HG03175 (cell line): Measurements from ENCODE around the gene USP47.
"Not testable (repeated sequence)": the region's sequence is repeated elsewhere in the genome, so short reads cannot be mapped to it uniquely, and the experiment has no call there.

Experiments
- ATAC-seq: cut with Tn5 transposase; IDR thresholded peaks from one replicate; pipeline ENCODE4 v1.9.1; 2021; ENCODE audit warnings: mild to moderate bottlenecking, moderate library complexity; ENCODE audit not compliant: unreplicated experiment

Gene USP47

DNA sequence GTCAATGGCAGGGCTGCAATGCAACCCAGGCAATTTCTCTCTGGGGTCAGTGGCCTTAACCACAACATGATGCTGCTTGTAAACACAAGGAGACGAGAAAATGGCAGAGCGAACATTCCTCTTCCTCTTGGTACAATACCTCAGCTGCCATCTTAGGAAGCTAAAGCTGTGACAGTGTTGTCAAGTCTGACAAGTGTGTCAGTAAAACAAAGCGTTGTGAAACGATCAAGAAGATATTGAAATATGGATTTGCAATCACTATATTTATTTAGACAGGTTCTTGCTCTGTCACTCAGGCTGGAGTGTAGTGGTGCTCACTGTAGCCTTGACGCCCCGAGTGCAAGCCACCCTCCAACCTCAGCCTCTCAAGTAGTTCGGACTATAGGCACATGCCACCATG lies 14.5 kb upstream of the USP47 start:
- no peak for ATAC-seq

DNA sequence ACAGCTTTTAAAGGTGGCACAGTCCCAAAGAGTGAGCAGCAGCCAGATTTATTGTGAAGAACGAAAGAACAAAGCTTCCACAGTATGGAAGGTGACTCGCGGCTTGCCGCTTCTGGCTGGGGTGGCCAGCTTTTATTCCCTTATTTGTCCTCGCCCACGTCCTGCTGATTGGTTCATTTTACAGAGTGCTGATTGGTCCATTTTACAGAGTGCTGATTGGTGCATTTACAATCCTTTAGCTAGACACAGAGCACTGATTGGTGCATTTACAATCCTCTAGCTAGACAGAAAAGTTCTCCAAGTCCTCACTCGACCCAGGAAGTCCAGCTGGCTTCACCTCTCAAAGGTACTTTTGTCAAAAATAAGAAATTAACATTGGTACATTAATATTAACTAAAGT lies 10.4 kb upstream of the USP47 start:
- not testable (repeated sequence) for ATAC-seq

DNA sequence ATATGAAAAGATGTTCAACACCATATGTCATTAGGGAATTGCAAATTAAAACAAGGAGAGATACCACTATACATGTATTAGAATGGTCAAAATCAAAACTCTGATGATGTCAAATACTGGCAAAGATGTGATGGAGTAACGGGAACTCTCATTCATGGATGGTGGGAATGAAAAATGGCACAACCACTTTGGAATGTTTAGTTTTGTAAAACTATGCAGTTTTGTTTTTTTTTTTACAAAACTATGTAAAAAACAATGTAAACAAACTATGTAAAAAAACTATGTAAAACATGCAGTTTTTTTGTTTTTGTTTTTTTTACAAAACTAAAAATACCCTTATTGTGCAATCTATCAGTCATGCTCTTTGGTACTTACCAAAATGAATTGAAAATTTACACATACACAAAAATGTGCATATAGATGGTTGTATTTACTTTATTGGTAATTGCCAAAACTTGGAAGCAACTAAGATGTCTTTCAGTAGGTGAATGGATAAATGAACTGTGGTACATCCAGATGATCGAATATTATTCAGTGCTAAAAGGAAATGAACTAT lies 5.0 kb upstream of the USP47 start:
- no peak for ATAC-seq

DNA sequence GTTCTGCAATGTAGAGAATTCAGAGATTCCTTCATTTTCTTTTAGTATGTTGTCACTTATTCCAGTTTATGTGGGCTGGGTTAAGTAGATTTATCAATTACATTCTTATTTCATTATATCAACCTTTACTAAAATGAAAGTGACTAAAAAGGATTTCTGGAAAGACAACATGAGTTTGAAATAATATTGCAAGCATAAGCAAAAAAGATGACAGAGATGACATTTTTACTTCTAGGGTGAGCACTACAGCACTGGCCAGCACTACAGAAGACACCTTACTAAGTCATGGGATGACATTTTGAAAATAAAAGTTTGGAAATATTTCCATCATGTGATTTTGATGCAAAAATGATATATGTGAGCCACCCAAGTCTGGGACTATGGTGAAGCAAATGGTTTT lies 2.1 kb upstream of the USP47 start:
- ATAC-seq, result no peak

DNA sequence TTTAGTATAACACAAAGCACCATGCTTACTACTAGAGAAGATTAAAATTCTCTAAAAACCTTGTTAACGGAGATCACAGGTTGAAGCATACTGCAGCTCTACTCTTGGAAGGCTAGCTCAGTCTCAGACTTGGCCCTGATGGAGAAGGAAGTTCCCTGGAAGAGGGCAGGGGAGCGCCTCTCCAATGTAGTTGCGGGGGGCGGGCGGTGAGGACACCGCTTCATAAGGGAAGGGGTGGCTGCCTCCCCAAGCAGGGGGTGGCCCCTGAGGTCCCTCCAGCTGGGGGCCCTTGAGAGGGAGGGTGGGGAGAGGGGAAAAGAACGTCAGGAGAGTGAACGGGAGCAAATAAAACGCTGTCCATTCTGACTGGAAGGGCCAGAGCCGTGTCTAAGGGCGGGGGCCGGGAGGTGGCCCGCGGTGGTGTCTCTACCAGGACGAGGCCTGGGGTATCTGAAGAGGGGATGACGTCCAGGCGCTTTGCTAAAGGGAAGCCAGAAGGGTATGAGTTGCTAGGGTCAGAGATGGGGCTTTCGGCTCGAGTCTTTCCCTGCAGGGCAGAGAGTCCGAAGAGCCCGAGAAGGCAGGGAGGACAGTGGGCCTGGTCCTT lies 553 bp upstream of the USP47 start:
- ATAC-seq, result peak; percentile 41

DNA sequence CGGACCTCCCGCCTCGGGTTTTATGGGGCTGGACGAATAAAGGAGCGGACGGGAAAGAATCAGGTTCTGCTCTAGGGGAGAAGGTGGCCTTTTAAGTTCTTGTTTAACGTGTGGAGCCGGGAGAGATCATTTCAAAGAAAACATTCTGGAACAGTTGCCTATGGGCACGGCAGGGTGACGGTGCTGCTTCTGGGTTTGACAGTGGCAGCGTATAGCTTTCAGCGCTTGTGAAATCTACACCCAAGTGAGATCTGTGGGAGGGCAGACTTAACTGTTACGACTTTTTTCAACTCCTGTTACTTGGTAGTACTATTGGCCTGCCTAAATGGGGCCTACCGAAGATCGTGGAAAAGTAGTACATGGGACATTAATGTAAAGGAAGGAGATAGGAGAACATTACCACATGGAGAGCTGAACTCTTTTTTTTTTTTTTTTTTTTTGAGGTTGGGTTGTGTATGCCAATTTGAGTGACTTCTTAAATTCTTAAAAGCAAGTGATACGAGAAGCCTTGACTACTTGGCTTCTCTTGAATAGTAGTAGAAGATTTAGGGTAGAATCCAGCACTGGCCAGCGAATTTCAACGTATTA lies 743 bp downstream of the USP47 start:
- peak; percentile 44 for ATAC-seq

DNA sequence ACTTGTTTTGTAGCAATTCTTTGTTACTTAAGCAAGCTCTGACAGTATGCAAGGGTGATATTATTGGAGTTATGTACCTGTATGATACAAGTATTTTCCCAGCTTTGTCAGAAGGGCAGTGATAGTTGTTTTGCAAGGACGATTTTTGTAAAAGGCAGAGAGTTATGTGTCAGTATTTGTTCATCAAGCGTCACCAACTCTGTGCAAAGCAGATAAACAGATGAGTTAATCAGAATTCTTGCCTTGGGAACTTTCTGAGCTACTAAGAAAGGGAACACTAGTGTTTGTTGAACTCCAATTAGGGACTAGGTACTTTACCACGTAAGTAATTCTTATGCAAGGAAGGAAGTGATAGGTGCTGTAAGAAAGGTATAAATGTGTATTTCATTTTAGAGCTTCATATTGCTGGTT lies 1.4 kb downstream of the USP47 start:
- ATAC-seq, result no peak

DNA sequence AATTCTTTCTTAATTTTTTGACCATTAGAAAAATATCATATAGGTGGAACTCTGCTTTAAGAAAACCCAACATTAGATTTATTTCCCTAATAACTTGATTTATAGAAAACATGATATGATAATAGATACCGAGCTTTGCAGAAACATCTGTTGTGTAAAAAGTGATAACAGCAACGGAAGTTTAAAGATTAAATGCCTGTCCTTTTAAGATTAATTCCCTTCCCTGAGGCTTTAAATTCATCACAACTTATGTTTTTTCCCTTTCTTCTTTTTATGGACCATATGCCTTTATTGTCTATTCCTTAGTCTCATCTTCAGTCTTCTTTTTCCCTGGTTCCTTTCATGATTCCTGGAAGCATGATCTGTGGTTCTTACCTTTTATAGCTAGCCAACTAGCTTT lies 1.9 kb downstream of the USP47 start:
- ATAC-seq, result no peak

DNA sequence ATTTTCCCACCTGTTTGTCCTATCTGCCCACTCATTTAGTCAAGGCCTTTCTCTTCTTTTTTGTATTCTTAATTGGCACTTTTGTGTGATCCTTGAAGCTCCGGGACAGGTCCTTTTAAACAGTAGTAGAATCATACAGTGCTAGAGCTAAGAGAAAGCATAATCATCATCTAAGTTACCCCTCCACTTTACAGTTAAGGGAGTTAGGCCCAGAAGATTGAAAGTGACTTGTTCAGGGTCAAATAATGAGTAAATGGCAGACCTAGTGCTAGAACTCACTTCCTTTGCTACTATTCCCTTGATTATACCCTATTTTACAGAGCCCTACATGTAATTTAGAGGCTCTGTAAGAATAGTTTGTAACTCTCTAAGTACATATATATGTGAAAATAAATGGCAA lies 2.5 kb downstream of the USP47 start:
- ATAC-seq, result no peak

DNA sequence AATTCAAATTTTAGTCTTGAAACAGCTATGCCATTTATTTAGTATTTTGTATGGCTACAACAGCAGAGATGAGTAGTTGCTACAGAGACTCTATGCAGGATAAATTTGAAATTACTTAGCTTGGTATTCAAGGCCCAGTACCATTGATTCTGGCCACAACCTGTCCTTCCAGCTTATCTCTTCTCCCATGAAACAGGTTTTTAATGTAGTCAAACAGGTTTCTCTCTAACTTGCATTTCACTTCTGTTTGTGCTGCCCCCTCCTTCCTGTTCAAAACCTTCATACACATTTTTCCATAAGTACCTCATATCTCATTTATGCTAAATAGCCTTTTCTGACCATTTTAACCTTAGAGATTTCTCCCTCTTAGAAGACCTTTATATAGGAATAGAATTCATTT lies 3.3 kb downstream of the USP47 start:
- ATAC-seq, result no peak

DNA sequence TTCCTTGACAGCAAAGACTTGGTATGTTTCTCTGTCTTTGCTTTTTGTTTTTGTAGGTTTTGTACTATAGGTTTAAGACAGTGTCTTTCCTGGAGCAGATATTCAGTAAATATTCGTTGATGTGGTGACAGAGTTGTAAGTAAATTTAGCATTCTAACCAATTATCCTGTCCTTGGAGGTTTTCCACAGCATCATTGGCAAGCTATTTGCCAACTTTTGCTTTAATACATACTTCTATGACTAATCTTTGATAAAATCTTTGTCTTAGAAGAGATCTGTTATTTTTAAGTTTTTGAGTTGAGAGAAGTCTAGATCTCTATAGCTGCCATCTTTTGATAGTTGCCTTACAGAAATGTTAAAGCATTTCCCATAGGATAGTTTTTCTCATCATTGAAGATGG lies 3.8 kb downstream of the USP47 start:
- no peak for ATAC-seq

DNA sequence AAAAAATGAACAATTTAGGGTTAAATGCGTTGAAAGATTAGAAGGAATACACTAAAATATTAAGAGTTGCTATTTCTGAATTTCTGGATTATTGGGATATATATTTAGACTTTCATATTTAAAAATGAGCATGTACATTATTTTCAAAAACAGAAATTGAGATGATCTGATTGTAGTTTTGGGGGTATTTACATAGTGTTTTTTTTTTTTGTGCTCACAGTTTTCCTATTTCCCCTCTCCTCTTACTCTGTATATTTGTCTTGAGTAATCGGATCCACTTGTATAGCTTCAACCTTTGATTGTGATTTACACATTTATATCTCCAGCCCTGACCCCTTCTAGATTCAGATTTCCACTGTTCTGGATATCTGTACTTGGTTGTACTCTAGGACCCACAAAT lies 5.3 kb downstream of the USP47 start:
- ATAC-seq, result no peak

DNA sequence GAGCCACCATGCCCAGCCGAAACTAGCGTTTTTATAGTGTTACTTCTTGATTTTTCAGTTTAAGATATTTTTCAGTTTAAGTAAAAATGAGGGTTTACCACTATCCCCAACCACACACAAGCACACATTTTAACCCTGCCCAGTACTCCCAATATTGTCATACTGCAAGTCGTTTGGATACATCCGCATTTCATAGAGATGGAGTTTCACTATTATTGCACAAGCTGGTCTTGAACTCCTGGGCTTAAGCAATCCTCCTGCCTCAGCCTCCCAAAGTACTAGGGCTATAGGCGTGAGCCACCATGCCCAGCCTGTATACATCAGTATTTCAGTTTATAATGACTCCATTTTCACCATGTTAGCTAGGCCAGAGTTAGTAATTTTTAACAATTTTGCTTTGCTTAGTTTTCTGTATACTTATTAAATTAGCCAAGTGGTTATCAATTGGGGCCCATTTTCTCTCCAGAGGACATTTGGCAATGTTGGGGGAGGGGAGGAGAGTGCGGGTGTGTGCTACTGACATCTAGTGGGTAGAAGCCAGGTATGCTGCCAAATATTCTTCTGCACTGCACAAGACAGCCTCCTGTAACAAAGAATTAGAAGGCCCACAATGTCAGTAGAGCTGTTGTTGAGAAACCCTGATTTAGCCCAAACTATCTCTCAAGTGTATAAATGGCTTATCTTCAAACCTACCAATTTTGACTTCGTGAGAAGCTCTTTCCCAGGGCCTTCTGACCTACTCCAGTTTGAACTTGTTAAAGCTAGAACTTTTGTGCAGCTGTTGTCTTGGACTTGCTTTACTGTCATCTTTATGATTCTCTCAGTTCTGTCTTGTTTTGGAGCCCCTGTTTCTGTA lies 7.3 kb downstream of the USP47 start:
- ATAC-seq, result peak; percentile 76

DNA sequence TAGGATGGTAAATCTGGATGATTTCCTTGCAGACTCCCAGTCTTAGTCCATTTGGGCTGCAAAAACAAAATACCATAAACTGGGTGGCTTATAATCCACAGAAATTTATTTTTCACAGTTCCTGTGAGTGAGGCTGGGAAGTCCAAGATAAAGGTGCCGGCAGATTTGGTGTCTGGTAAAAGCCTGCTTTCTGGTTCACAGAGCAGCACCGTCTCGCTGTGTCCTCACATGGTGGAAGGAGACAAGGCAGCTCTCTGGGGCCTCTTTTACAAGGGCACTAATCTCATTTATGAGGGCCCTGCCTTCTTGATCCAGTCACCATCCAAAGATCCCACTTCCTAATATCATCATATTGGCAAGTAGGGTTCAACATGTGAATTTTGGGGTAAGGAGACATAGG lies 8.9 kb downstream of the USP47 start:
- ATAC-seq, result no peak

DNA sequence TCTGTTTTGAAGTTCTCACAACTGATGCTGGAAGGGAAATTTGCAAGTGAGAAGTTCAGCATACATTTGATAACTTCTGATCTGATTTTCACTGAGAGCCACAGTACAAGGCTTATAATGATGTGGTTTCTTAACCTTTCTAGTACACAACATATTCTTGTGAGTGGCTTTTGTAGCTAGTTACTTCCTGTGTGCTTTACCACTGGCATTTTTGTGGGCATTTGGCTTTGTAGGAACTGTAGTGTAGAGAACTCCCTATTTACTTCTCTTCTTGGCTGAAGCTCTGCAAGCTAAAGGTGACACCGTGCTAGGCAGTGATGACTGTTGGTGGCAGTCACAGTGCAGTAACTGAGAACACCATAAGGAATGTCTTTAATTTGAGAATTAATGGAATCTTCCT lies 14.9 kb downstream of the USP47 start:
- no peak for ATAC-seq

DNA sequence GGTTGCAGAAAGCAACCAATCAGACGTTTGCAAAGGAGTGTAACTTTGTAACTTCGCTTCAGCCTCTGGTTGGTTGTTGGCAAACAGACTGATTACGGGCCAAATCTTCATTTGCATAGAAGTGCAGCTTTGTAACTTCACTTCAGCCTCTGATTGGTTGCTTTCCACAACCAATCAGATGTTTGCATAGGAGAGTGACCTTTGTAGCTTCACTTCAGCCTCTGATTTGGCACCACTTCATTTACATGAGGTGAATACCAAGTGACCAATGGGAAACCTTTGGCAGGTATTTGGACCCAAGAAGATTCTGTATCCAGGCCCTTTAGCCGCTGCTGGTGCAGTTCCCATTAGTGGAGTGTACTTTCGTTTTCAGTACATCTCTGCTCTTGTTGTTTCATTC lies 16.0 kb downstream of the USP47 start:
- no peak for ATAC-seq

DNA sequence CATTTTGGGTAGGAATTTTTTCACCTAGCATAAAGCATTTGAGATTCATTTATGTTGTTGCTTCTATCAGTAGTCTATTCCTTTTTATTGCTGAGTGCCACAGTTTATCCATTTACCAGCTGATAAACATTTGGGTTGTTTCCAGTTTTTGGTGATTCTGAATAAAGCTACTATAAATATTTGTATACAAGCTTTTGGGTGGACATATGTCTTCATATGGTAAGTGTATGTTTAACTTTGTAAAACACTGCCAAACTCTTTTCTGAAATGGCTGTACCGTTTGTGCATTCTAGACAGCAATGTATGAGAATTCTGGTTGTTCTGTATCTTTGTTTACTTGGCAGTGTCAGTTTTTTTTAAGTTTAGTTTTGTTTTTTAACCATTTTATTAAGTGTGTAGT lies 16.9 kb downstream of the USP47 start:
- no peak for ATAC-seq

DNA sequence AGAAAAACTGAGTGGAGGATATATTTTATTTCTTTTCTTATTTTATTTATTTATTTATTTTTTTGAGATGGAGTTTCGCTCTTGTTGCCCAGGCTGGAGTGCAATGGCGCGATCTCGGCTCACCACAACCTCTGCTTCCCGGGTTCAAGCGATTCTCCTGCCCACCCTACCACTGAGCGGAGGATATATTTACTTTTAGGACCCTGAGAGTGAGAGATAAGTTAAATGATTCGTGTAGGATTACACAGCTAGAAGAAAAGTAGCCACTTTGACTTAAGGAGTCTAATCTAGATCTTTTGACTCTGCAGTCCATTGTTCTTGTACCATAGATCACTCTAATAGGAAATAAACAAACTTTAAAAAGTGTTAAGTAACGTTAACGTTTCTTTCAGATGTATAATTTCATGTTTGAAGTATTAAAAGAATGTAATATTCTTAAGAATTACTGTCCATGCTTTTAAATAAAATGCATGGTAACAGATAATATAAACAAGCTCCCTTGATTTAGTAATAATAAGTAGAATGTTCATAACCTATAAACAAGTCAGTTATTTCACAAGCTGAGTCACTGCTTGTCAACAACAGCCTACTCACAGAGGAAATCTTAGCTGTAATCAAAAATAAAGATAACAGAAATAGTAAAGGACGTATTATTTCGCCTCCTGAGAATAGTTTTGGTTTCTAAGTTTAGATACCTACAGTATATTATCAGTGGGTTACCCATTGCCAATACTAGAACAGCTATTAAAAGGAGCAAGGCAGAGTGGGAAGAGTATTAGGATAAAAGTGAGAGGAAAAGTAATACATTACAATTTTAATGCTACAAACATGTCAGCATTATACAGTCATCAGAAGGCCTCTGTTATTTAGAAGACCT lies 18.6 kb downstream of the USP47 start:
- ATAC-seq, result no peak

DNA sequence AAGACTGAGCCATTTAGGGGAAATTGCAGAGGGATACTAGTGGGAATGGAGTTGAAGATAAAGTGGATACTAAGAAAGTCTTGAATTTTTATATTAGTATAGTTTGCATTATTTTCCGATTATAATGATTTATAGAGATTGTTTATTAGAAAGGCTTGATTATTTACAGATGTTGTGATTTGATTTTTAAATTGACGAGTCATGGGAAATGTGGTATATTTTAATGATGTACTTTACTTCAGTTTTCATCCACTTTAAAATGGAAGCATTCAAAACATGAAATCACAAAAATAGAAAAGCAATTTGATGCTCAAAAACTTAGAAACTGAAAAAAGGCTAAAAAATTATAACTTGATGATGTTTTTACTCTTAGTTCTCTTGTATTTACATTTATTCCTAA lies 21.2 kb downstream of the USP47 start:
- ATAC-seq, result no peak

DNA sequence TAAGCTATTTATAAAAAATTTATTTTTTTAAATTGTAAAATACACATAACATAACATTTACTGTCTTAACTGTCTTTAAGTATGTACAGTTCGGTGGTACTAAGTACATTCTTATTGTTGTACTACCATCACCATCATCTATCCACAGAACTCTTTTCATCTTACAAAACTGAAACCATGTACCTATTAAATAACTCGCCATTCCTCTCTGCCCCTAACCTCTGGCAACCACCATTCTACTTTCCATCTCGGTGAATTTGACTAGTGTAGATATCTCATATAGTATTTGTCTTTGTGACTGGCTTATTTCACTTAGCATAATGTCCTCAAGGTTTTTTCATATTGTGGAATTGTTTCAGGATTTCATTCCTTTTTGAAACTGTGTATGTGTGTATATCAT lies 22.6 kb downstream of the USP47 start:
- no peak for ATAC-seq

DNA sequence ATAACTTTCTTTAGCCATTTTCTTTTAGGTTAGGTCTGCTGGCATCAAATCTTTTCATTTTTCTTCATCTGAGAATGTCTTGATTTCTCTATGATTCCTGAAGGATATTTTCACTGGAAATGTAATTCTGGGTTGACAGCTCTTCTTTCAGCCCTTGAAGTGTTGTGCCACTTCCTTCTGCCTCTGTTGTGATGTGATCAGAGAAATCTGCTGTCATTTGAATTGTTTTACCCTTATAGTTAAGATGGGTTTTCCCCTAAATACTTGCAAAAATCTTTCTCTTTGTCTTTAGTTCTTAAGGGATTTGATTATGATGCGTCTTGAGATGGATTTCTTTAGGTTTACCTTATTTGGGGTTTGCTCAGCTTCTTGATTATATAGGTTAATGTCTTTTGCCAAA lies 23.0 kb downstream of the USP47 start:
- no peak for ATAC-seq
